Kidney tubule cell (primary cell): ENCODE data around the gene NAPSA.
"Not testable (repeated sequence)": the region's sequence is repeated elsewhere in the genome, so short reads cannot be mapped to it uniquely, and the experiment has no call there.

Source experiments
- DNase-seq: peaks from one replicate; pipeline ENCODE4 v3.0.0-alpha.2; 2018; ENCODE audit warnings: low spot score

The NAPSA gene

DNA sequence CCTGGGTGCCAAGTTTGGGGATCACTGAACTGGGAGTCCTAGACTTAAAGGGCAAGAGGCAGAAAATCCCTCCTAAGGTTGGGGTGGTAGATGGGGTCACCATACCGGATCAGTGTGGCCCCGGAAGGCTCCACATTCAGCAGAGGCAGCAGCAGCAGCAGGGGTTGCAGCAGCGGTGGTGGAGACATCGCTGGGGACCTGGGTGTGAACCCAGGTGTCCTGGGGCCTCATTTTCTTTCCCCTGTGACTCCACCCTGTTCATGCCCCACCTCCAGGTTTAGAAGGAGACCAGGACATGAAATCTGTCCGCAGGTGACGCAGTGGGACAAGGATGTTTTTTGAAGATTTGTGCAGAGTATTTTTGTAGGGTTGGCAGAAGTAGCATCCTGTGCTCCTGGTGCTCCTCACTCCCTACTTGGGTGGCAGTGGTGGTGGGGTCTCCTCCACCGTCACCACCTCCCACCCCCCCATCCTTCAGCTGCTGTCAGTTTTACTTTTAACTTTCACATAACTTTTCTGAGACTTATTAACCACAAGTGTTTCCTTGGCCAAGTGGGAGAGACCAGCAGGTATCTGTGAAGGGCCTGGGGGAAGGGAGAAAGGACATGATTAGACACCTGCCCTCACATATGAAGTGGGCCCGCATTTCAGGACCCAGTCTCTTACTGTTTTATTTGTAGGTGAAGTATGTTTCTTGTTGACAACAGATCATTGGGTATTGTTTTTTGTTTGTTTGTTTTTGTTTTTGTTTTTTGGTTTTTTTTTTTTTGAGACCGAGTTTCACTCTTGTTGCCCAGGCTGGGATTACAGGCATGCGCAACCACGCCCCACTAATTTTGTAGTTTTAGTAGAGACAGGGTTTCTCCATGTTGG, at the start of gene NAPSA:
TSS of gene NAPSA (minus strand) at position 206 of the 873 bp plus-strand sequence. CDS start at position 188, 18 bp downstream.
- DNase-seq, result no peak

DNA sequence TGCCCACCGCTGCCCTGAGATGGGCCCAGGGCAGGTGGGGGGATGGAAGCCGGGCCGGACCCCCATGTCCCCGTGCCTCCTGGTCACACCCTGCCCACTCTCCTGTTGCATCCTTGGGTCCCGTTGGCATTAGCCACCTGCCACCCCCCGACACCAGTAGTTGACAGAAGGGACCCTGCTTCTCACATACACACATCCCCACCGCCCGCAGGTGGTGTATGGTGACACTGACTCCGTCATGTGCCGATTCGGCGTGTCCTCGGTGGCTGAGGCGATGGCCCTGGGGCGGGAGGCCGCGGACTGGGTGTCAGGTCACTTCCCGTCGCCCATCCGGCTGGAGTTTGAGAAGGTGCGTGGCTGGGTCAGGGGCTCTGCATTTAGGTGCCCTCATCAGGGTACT, 48.1 kb upstream of the NAPSA start:
- no peak for DNase-seq

DNA sequence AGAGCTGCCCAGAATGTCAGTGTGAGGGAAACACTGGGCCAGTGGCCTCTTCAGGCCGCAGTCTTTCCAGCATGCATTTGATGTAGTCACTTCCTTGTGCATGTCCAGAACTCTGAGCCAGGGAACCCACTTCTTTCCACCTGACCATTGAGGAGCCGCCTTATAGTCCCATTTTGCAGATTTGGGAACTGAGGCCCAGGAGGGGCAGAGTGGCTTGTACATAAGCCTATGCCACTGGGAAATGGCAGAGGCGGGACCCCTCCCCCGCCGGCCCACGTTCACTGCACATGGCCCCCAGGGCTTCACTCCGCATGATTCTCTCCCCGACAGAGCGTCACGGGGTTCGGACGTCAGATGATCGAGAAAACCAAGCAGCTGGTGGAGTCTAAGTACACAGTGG, 47.7 kb upstream of the NAPSA start:
- no peak for DNase-seq

DNA sequence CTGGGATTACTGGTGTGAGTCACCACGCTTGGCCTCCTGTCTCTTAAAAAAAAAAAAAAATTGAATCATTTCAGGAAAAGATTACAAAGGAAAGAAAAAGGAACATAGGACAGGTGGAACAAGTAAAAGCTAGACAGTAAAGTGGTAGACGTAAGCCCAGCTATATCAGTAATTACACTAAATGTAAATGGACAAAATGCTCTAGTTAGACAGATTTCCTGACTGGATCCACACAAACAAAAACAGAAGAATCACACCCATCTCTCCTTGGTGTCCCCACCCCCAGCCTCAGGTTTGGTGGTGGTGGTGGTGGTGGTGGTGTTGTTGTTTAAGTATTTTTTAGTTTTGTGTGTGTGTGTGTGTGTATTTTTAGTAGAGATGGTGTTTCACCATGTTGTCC, 47.0 kb upstream of the NAPSA start:
- DNase-seq, result no peak

DNA sequence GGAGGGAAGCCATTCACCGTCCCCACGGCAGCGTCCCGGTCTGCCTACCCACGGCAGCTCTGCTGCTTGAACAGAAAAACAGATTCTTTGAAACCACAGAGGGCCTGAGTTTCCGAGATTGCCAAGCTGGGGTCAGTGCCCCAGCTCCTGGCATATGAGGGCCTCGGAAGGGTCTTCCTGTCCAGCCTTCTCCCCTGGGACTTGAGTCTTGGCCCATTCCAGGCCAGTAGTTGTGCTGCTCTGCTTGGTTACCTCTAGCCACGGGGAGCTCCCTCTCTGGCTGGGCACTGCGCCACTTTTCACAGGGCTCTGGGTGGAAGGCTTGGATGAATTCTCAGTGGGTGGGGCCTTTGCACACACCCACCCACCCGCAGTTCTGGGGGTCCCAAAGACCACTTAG, 44.7 kb upstream of the NAPSA start:
- no peak for DNase-seq

DNA sequence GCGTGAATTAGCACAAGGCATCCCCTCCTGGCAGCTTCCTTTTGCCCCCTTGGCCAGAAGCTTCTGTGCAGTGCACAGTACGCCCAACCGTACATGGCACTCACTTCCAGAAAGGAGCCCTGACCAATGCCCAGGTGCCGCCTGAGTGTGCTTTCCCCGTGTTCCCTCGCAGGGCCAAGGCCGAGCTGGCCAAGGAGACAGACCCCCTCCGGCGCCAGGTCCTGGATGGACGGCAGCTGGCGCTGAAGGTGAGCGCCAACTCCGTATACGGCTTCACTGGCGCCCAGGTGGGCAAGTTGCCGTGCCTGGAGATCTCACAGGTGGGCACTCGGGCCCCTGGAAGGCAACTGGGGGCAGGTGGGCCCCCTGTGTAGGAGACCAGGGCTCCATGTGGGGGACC, 43.9 kb upstream of the NAPSA start:
- no peak for DNase-seq

DNA sequence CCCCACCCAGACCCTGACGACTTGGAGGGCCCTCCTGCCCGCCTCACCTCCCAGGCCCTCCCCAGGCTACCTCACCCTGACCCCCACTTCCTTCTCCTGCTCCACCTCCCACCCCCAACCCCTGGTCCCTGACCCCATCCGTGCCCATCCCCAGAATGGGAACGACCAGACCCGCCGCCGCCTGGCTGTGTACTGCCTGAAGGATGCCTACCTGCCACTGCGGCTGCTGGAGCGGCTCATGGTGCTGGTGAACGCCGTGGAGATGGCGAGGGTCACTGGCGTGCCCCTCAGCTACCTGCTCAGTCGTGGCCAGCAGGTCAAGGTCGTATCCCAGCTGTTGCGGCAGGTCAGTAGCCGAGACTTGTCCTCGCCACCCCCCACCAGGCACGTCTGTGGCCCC, 41.4 kb upstream of the NAPSA start:
- no peak for DNase-seq

DNA sequence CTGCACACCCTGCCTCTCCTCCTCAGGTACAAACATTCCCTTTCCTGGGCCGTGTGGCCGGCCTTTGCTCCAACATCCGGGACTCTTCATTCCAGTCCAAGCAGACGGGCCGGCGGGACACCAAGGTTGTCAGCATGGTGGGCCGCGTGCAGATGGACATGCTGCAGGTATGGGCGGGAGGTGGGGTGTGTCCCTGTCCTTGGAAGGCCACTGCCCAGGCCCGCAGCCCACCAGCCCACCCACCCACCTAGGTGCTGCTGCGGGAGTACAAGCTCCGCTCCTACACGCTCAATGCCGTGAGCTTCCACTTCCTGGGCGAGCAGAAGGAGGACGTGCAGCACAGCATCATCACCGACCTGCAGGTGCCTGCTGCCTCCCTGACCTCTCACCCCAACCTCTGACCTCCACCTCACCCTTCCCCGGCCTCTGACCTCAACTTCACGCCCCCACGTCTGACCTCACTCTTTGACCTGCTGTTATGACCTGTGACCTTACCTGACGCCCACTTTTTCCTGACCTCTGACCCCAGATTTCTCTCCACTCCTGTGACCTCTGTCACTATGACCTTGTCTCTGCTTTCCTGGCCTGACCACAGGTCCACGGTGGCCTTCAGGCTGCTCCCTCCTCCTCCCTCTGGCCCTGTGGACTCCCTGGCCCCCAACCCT, 40.8 kb upstream of the NAPSA start:
- DNase-seq, result no peak

DNA sequence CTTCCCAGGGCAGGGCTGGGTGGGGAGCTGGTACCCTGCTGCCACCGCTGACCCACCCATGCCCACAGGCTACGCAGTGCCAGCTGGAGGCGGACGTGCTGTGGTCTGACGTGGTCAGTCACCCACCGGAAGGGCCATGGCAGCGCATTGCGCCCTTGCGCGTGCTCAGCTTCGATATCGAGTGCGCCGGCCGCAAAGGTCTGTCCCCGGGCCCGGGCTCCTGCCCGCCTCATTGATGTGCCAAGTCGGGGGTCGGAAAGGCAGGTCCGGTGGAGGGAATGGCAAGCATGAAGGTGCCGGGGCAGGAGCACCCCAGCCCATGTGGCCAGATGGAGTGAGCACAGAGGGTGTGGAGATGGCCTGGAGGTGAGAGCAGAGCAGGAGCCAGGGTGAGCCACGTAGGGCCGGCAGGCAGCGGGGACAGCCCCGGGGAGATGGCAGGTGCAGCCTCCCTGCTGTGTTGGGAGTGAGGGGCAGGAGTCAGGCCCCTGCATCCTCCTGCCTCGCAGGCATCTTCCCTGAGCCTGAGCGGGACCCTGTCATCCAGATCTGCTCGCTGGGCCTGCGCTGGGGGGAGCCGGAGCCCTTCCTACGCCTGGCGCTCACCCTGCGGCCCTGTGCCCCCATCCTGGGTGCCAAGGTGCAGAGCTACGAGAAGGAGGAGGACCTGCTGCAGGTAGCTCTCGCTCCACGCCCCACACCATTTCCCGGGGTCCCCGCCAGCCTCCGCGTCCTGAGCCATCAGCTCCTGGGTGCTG, 37.3 kb upstream of the NAPSA start:
- DNase-seq, result no peak

DNA sequence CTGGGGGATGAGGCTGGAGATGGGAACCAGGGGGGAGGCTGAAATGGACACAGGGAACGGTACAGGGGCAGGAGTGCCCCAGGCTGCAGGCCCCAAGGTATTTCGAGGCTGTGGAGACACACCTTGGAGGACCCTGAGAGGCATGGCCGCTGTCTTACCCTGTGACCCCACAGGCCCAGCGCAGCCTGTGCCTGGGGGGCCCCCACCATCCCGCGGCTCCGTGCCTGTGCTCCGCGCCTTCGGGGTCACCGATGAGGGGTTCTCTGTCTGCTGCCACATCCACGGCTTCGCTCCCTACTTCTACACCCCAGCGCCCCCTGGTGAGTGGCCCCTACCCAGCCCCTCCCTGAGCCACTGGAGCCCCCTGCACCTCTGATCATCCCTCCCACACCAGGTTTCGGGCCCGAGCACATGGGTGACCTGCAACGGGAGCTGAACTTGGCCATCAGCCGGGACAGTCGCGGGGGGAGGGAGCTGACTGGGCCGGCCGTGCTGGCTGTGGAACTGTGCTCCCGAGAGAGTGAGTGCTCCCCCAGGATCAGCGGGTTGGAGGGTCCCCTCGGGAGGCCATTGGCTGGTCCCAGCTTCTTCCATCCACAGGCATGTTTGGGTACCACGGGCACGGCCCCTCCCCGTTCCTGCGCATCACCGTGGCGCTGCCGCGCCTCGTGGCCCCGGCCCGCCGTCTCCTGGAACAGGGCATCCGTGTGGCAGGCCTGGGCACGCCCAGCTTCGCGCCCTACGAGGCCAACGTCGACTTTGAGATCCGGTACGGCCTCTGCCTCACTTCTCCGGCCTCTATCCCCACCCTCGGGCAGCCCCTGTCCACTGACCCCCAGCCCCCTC, 36.4 kb upstream of the NAPSA start:
- no peak for DNase-seq

DNA sequence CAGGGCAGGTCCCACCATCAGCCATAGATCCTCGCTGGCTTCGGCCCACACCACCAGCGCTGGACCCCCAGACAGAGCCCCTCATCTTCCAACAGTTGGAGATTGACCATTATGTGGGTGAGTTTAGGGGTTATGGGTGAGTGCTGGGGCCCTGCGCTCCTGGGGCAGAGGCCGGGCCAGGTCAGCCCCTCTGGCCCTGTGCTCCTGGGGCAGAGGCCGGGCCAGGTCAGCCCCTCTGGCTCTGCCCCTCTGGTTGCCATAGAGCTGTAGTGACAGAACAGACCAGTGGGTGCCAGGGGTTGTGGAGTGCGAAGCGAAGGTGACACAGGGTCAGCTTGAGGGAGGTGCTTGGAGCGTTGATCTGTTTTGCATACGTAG, 33.9 kb upstream of the NAPSA start:
- DNase-seq, result no peak

DNA sequence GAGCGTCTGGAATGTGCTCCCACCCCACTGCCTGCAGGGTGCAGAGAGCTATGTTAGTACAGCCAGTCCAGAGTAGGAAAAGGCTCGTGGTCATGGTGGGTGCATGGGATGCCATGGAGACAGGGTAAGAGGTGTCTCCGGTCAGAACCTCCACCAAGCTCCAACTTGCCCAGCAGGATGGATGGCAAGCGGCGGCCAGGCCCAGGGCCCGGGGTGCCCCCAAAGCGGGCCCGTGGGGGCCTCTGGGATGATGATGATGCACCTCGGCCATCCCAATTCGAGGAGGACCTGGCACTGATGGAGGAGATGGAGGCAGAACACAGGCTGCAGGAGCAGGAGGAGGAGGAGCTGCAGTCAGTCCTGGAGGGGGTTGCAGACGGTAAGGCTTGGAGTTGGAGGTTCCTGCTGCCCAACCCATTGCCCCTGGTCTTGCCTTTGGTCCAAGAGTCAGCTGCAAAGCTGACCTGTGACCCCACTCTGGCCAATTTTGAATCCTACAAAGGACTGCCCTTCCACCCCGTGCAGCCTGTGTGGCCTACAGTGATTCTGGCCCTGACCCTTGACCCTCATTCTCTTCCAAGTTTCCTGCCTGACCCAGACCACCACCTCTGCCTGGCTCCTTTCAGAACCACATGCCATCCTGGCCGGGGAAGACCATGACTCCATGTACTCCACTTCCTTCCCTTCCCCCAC, 33.4 kb upstream of the NAPSA start:
- no peak for DNase-seq

DNA sequence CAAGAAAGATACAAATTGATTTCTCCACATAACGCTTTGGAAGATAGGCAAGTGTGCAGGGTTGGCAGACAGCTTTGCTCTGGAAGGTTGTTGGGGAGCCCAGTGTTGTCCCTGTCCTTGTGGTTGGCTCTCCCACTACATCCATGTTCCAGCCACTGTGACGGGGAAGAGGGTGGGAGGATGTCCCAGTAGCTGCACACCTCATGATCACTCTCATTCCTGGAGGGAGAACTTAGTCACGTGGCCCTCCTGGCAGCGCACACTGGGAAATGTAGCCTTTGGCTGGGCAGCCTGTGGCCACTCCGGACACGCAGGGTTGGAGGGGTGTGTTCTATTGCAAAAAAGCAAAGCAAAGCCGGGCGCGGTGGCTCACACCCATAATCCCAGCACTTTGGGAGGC, 28.6 kb upstream of the NAPSA start:
- DNase-seq, result no peak

DNA sequence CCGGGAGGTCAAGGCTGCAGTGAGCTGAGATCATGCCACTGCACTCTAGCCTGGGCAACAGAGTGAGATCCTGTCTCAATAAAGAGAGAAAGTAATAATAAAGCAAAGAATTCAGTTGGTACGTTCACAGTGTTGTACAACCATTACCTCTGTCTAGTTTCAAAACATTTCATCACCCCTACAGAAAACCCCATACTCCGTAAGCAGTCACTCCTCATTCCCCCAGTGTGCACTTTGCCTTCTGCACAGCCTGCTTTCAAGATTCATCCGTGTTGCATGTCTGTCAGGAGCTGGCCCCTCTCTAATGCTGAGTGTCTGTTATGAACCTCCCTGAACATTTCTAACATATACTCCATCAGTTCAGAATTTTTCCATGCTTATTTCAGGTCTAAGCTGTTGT, 28.1 kb upstream of the NAPSA start:
- no peak for DNase-seq

DNA sequence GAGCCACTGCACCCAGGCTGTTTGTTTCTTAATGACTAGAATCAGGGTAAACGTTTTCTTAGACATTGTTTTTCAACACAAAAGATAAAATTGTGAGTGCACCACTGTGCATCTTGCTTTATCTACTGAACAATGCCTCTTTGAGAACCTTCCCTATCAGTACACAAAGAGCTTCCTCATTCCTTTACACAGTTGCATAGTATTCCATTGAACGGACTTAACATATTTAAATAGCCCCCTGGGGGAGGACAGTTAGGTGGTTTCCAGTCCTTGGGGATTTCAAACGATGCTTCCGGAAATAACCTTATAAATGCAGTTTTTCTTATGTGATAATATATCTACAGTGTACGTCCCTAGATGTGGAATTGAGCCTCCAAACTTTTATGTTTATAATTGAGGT, 27.3 kb upstream of the NAPSA start:
- no peak for DNase-seq

DNA sequence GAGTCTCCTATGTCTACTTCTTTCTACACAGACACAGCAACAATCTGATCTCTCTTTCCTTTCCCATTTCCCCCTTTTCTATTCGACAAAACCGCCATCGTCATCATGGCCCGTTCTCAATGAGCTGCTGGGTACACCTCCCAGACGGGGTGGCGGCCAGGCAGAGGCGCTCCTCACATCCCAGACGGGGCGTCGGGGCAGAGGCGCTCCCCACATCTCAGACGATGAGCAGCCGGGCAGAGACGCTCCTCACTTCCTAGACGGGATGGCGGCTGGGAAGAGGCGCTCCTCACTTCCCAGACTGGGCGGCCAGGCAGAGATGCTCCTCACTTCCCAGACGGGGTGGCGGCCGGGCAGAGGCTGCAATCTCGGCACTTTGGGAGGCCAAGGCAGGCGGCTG, 25.5 kb upstream of the NAPSA start:
- DNase-seq, result not testable (repeated sequence)

DNA sequence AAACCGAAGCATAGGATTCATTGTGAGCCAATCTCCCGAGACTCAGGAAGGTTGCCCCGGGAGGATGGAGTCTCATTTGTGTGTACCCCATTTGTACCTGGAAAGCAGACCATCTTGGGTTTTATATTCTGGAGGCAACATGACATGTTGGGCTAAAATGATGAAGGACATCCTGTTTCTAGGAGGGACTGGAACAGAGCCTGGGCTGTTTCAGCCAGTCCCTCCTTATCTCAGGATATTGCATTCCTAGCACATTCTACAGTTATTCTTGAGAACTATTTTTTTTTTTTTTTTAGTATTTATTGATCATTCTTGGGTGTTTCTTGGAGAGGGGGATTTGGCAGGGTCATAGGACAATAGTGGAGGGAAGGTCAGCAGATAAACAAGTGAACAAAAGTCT, 24.9 kb upstream of the NAPSA start:
- not testable (repeated sequence) for DNase-seq

DNA sequence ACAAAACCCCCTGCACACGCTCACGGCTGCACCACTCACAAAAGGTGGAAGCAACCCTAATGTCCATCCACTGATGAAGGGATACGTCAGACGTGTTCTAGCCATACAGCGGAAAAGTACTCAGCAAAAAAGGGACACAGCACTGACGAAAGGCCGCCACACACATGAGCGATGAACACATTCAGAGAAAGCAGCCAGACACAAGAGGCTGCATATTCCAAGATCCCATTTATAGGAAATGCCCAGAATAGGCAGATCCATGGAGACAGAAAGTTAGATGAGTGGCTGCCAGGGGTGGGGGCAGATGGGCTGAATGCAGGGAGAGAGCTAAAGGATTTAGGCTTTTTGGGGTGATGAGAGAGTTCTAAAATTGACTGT, 22.4 kb upstream of the NAPSA start:
- DNase-seq, result no peak

DNA sequence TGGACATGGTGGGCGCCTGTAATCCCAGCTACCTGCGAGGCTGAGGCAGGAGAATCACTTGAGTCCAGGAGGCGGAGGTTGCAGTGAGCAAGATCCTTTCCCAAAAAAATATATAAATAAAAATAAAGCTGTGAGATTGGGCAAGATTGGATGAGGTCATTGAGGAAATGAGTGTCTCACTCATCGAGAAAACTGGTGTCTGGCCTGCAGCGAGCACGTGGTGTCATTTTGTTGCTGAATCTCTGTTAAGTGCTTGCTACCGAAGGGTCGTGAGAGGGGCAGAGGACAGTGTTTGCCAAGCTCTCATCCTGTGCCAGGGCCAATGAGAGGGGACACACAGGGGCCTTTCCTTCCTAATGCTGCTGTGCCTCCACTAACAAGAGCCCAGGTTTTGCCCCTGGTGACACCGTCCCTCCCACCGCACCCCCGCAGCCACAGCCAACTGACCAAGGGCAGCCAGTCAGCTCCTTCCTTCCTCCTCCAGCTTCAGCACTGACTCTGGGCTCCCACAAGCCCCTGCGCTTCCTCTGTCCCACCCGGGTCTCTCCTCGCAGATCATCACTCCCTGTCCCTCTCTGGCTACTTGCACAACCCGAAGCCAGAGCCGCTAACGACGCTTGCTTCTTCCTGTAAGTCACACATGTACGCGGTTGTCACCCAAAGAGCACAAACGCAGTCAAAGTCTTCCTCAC, 21.9 kb upstream of the NAPSA start:
- no peak for DNase-seq

DNA sequence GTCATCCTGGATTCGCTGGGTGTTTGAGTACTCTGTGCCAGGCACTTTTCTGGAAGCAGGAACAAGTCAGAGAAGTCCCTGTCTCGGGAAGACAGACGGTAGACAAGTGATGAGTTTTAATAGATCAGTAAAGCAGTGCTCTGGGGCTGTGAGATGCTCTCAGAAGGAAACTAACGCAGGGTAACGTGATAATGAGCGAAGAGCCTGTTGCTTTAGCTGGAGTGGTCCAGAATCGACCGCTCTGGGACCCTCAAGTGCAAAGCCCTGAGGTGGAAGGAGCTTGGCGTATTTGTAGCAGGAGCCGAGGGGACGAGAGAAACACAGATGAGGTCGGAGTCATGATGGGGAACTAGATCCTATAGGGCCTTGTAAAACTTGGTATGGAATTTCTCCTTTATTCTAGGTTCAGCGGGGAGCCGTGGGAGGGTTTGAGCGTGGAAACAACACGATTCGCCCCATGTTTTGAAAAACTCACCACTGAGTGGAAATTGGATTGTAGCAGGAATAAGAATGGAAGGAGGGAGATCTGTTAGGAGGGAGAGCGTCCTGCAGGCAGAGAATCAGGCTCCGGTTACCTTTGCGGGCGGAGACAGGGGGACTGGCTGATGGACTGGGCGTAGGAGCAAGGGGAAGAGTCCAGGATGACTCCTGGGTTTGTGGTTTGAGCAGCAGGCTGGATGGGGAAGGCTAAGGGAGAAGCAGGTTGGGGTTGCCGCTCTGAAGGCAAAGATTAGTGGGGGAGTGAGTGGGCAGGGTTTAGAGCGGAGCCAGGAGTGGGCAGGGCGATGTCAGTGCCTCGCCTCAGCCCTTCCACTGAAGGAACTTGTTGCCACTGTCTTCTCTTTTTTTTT, 19.5 kb upstream of the NAPSA start:
- peak; percentile 37 for DNase-seq
